22Rv1 (cell line): ENCODE measurements around the gene TSHZ1.

Experiments used
- CTCF ChIP-seq: fragments of 450-650 bp; IDR thresholded peaks from 2 replicates; pipeline ENCODE4 v1.5.1; 2017; ENCODE audit warnings: mild to moderate bottlenecking
- ZFX ChIP-seq: fragments of 450-650 bp; IDR thresholded peaks from 2 replicates; pipeline ENCODE4 v1.6.1; 2017; ENCODE audit warnings: antibody characterized with exemption, borderline replicate concordance

- no peak for TF ChIP-seq CTCF
- TF ChIP-seq ZFX: no peak
These were observed 113.4 kb downstream of the TSHZ1 start for GRCh38 chr18:75323821-75324585.
